Trophoblast cell (in vitro differentiated cells and primary cell): ENCODE data around the gene RPL14.
A peak's percentile ranks its signal among the peaks of the same experiment; 100 is the strongest.

Experiments used
- DNase-seq, 2 donors: peaks; one replicate each; pipeline ENCODE4 v3.0.0-alpha.2; 2016
- H2AFZ ChIP-seq: 2 replicates; pipeline ENCODE4 v1.6.1; 2013; ENCODE audit warnings: low read length, moderate library complexity, mild to moderate bottlenecking; ENCODE audit not compliant: insufficient read depth, poor library complexity
- H2AK5ac ChIP-seq: 2 replicates; pipeline ENCODE4 v1.6.1; 2013; ENCODE audit warnings: mild to moderate bottlenecking, low read length
- H2BK120ac ChIP-seq: 2 replicates; pipeline ENCODE4 v1.6.1; 2013; ENCODE audit warnings: low read length, mild to moderate bottlenecking, moderate library complexity; ENCODE audit not compliant: insufficient read depth, poor library complexity
- H2BK12ac ChIP-seq: 2 replicates; pipeline ENCODE4 v1.6.1; 2013; ENCODE audit warnings: mild to moderate bottlenecking, low read length, moderate library complexity
- H2BK5ac ChIP-seq: 2 replicates; pipeline ENCODE4 v1.6.1; 2013; ENCODE audit warnings: low read length, low read depth, moderate library complexity, mild to moderate bottlenecking; ENCODE audit not compliant: poor library complexity
- H3K14ac ChIP-seq: 2 replicates; pipeline ENCODE4 v1.6.1; 2013; ENCODE audit warnings: mild to moderate bottlenecking, low read length
- H3K18ac ChIP-seq: 2 replicates; pipeline ENCODE4 v1.6.1; 2013; ENCODE audit warnings: mild to moderate bottlenecking, low read length
- H3K23ac ChIP-seq: 2 replicates; pipeline ENCODE4 v1.6.1; 2013; ENCODE audit warnings: low read length
- H3K27ac ChIP-seq: 2 replicates; pipeline ENCODE4 v1.5.1; 2013; ENCODE audit warnings: low read depth, mild to moderate bottlenecking, inconsistent platforms, low read length, moderate library complexity
- H3K27me3 ChIP-seq: 2 replicates; pipeline ENCODE4 v1.6.1; 2013; ENCODE audit warnings: inconsistent platforms, mild to moderate bottlenecking, low read length, moderate library complexity; ENCODE audit not compliant: insufficient read depth
- H3K36me3 ChIP-seq, 2 experiments: 1 replicate in 1 of 2; 2 replicates in 1 of 2; pipeline ENCODE4 v1.6.1; 2013; ENCODE audit warnings: low read length in 2 of 2, mild to moderate bottlenecking in 2 of 2, moderate library complexity in 1 of 2; ENCODE audit not compliant: insufficient read depth in 2 of 2, control insufficient read depth in 1 of 2
- H3K4ac ChIP-seq: 2 replicates; pipeline ENCODE4 v1.6.1; 2013; ENCODE audit warnings: low read depth, mild to moderate bottlenecking, low read length, moderate library complexity
- H3K4me1 ChIP-seq, 2 experiments: 1 replicate in 1 of 2; 2 replicates in 1 of 2; pipeline ENCODE4 v1.6.1; 2013; ENCODE audit warnings: low read length in 2 of 2, mild to moderate bottlenecking in 2 of 2, moderate library complexity in 1 of 2; ENCODE audit not compliant: insufficient read depth in 2 of 2, control insufficient read depth in 1 of 2
- H3K4me2 ChIP-seq: 2 replicates; pipeline ENCODE4 v1.6.1; 2013; ENCODE audit warnings: inconsistent platforms, mild to moderate bottlenecking, low read length, moderate library complexity
- H3K4me3 ChIP-seq: 2 replicates; pipeline ENCODE4 v1.5.1; 2013; ENCODE audit warnings: mild to moderate bottlenecking, low read depth, low read length, inconsistent platforms
- H3K79me1 ChIP-seq: one replicate; pipeline ENCODE4 v1.6.1; 2013; ENCODE audit warnings: low read length
- H3K79me2 ChIP-seq: 2 replicates; pipeline ENCODE4 v1.6.1; 2013; ENCODE audit warnings: low read length, mild to moderate bottlenecking; ENCODE audit not compliant: control insufficient read depth, insufficient read depth, poor library complexity
- H3K9ac ChIP-seq: 2 replicates; pipeline ENCODE4 v1.6.1; 2013; ENCODE audit warnings: mild to moderate bottlenecking, low read length
- H3K9me3 ChIP-seq: 2 replicates; pipeline ENCODE4 v1.6.1; 2013; ENCODE audit warnings: low read depth, mild to moderate bottlenecking, control low read depth, inconsistent platforms, low read length; ENCODE audit not compliant: insufficient read depth
- H4K12ac ChIP-seq: 2 replicates; pipeline ENCODE4 v1.6.1; 2013; ENCODE audit warnings: low read depth, mild to moderate bottlenecking, low read length, moderate library complexity
- H4K8ac ChIP-seq: 2 replicates; pipeline ENCODE4 v1.6.1; 2013; ENCODE audit warnings: low read depth, mild to moderate bottlenecking, low read length, moderate library complexity
- H4K91ac ChIP-seq: one replicate; pipeline ENCODE4 v1.6.1; 2013; ENCODE audit warnings: low read depth, mild to moderate bottlenecking, low read length, moderate library complexity
- WGBS: extraction: QIAGEN DNeasy Blood & Tissue Kit; methylation state at CpG from one replicate; pipeline ENCODE4 v1.1.7; 2013; ENCODE audit warnings: missing lambda C conversion rate; ENCODE audit not compliant: insufficient read length, insufficient coverage; ENCODE audit errors: extremely low coverage; 5-methylcytosine and 5-hydroxymethylcytosine counted together

RPL14 gene

GRCh38 chr3:40504636-40505430 lies 47.7 kb downstream of the RPL14 start:
- no CpG with 5 or more reads among the region's 5 CpGs for WGBS
- Histone ChIP-seq H2BK5ac (no peak overlapping the region), H3K79me1 (peaks cover 7% of the 10 kb centered on the region), H3K23ac (peak overlapping the region; percentile 17), H4K12ac (no peak overlapping the region), H3K27ac (no peak overlapping the region), H3K4me3 (no peak overlapping the region), H2BK12ac (no peak overlapping the region), H3K4me1 (peaks cover 2 to 3% of the 10 kb centered on the region in 2 experiments), H3K27me3 (no peaks in the 10 kb centered on the region), H3K14ac (no peak overlapping the region), H3K36me3 (no peaks in the 10 kb centered on the region), H2AK5ac (no peak overlapping the region), H3K79me2 (peaks cover 5% of the 10 kb centered on the region), H3K18ac (no peak overlapping the region), H2BK120ac (no peak overlapping the region), H4K91ac (no peak overlapping the region), H3K9ac (no peak overlapping the region), H3K4me2 (no peak overlapping the region), H3K9me3 (no peaks in the 10 kb centered on the region), H2AFZ (no peak overlapping the region), H3K4ac (no peak overlapping the region), H4K8ac (peak overlapping the region; percentile 47)
- DNase-seq = peak in 1 of 2 donors; percentile 55

GRCh38 chr3:40505599-40506462 lies 48.7 kb downstream of the RPL14 start, which contains the start of gene ZNF620:
Gene ZNF620, plus strand, starts transcription at chr3:40506039. Its CDS starts 314 bp downstream, at chr3:40506353.
- Histone ChIP-seq H3K4ac (peak within 1 kb of the TSS; percentile 48), H3K18ac (peak within 1 kb of the TSS; percentile 80), H4K91ac (peak within 1 kb of the TSS; percentile 83), H3K79me1 (peaks cover 7% of the 10 kb centered on the region), H3K9ac (peak within 1 kb of the TSS; percentile 78), H3K36me3 (no peaks in the 10 kb centered on the region), H3K4me2 (peak within 1 kb of the TSS; percentile 87), H3K79me2 (peaks cover 5% of the 10 kb centered on the region), H3K9me3 (no peaks in the 10 kb centered on the region), H3K4me1 (peaks cover 2 to 3% of the 10 kb centered on the region in 2 experiments), H2BK5ac (peak within 1 kb of the TSS; percentile 16), H3K14ac (peak within 1 kb of the TSS; percentile 65), H3K27me3 (no peaks in the 10 kb centered on the region), H2BK12ac (no peak within 1 kb of the TSS), H4K8ac (peak within 1 kb of the TSS; percentile 100), H4K12ac (peak within 1 kb of the TSS; percentile 95), H3K4me3 (peak within 1 kb of the TSS; percentile 82), H2BK120ac (peak within 1 kb of the TSS; percentile 63), H3K27ac (peak within 1 kb of the TSS; percentile 69), H2AK5ac (peak within 1 kb of the TSS; percentile 76), H3K23ac (no peak within 1 kb of the TSS), H2AFZ (peak within 1 kb of the TSS; percentile 95)
- no CpG with 5 or more reads among the region's 44 CpGs for WGBS
- DNase-seq = peak; percentile 56 to 61

GRCh38 chr3:40511031-40511718 lies 54.0 kb downstream of the RPL14 start:
- Histone ChIP-seq H3K9me3 (no peaks in the 10 kb centered on the region), H2BK5ac (no peak overlapping the region), H3K4me3 (no peak overlapping the region), H3K9ac (no peak overlapping the region), H2AFZ (no peak overlapping the region), H3K4ac (no peak overlapping the region), H3K79me1 (no peaks in the 10 kb centered on the region), H4K12ac (no peak overlapping the region), H3K18ac (no peak overlapping the region), H3K4me2 (no peak overlapping the region), H3K27me3 (no peaks in the 10 kb centered on the region), H3K36me3 (peaks cover 10 to 12% of the 10 kb centered on the region in 2 experiments), H3K4me1 (no peaks in the 10 kb centered on the region), H3K23ac (no peak overlapping the region), H3K79me2 (no peaks in the 10 kb centered on the region), H2BK12ac (no peak overlapping the region), H3K14ac (no peak overlapping the region), H3K27ac (no peak overlapping the region), H2AK5ac (no peak overlapping the region), H2BK120ac (no peak overlapping the region), H4K91ac (no peak overlapping the region), H4K8ac (no peak overlapping the region)
- WGBS = no CpG with 5 or more reads among the region's 1 CpG
- DNase-seq = no peak

- no peak overlapping the region for H3K4me3 ChIP-seq
- H3K9ac ChIP-seq = no peak overlapping the region
- no peaks in the 10 kb centered on the region for H3K27me3 ChIP-seq
- H2BK120ac ChIP-seq = no peak overlapping the region
- H3K23ac ChIP-seq = no peak overlapping the region
- H3K36me3 ChIP-seq = peaks cover 12 to 16% of the 10 kb centered on the region in 2 experiments
- no peak overlapping the region for H3K4me2 ChIP-seq
- no peaks in the 10 kb centered on the region for H3K9me3 ChIP-seq
- H4K8ac ChIP-seq = no peak overlapping the region
- H3K4me1 ChIP-seq = no peaks in the 10 kb centered on the region
- H3K14ac ChIP-seq = no peak overlapping the region
- no peaks in the 10 kb centered on the region for H3K79me1 ChIP-seq
- WGBS = no CpG with 5 or more reads among the region's 5 CpGs
- H3K79me2 ChIP-seq = no peaks in the 10 kb centered on the region
- H2BK12ac ChIP-seq = no peak overlapping the region
- no peak overlapping the region for H2BK5ac ChIP-seq
- no peak overlapping the region for H3K18ac ChIP-seq
- no peak overlapping the region for H3K27ac ChIP-seq
- H2AK5ac ChIP-seq = no peak overlapping the region
- DNase-seq = peak; percentile 38 to 91
- H4K12ac ChIP-seq = no peak overlapping the region
- no peak overlapping the region for H3K4ac ChIP-seq
- H2AFZ ChIP-seq = no peak overlapping the region
- H4K91ac ChIP-seq = no peak overlapping the region
These were observed 59.1 kb downstream of the RPL14 start for GRCh38 chr3:40516201-40516600.
